CD8-positive, alpha-beta memory T cell (primary cell): Measurements from ENCODE around the gene BNC2. TPM values are rescaled to one million over a fixed set of nuclear protein-coding genes. Genes with fewer than 3 reads are reported as not detected.

Source experiments
- CTCF ChIA-PET: fragments of 350-600 bp; sonication (Branson Sonifier 250); formaldehyde crosslinking; loops from one replicate; lab custom pipeline; 2021; ENCODE audit warnings: antibody characterized with exemption; lab: Charles Lee
- POLR2A ChIA-PET: fragments of 350-600 bp; sonication (Branson Sonifier 250); formaldehyde crosslinking; loops from one replicate; lab custom pipeline; 2021; ENCODE audit warnings: antibody characterized with exemption; lab: Charles Lee
- DNase-seq, 5 donors: peaks; one replicate each; pipeline versions ENCODE4 v3.0.0 to v3.0.0-alpha.2; 2020 to 2022; ENCODE audit warnings: mixed read lengths in 1 of 5
- H3K27ac ChIP-seq: one replicate; pipeline ENCODE4 v1.7.0; 2013; ENCODE audit warnings: low read depth, mild to moderate bottlenecking, low read length, moderate library complexity
- H3K27me3 ChIP-seq: 2 replicates; pipeline ENCODE4 v1.7.0; 2013; ENCODE audit warnings: low read length, mild to moderate bottlenecking; ENCODE audit not compliant: insufficient read depth, poor library complexity, severe bottlenecking
- H3K36me3 ChIP-seq: 2 replicates; pipeline ENCODE4 v1.7.0; 2013; ENCODE audit warnings: mild to moderate bottlenecking, low read length, moderate library complexity; ENCODE audit not compliant: insufficient read depth
- H3K4me1 ChIP-seq: 2 replicates; pipeline ENCODE4 v1.7.0; 2013; ENCODE audit warnings: mild to moderate bottlenecking, low read length, moderate library complexity; ENCODE audit not compliant: insufficient read depth
- H3K4me3 ChIP-seq: 2 replicates; pipeline ENCODE4 v1.7.0; 2013; ENCODE audit warnings: mild to moderate bottlenecking, low read length
- H3K9me3 ChIP-seq: 2 replicates; pipeline ENCODE4 v1.7.0; 2013; ENCODE audit warnings: mild to moderate bottlenecking, low read length
- H3K27ac Mint-ChIP-seq, 8 donors: one replicate each; pipeline ENCODE4 v1.8.0; 2020 to 2021; ENCODE audit warnings: mixed read lengths in 8 of 8, mild to moderate bottlenecking in 6 of 8, inconsistent platforms in 3 of 8, moderate library complexity in 3 of 8
- H3K27me3 Mint-ChIP-seq, 2 donors: one replicate each; pipeline ENCODE4 v1.8.0; 2020 to 2021; ENCODE audit warnings: mixed read lengths in 2 of 2, mild to moderate bottlenecking in 1 of 2, moderate library complexity in 1 of 2
- H3K36me3 Mint-ChIP-seq, 3 donors: one replicate each; pipeline ENCODE4 v1.8.0; 2020 to 2021; ENCODE audit warnings: mixed read lengths in 3 of 3, inconsistent platforms in 1 of 3, mild to moderate bottlenecking in 1 of 3
- H3K4me1 Mint-ChIP-seq, 3 donors: one replicate each; pipeline ENCODE4 v1.8.0; 2020 to 2021; ENCODE audit warnings: mixed read lengths in 3 of 3, inconsistent platforms in 1 of 3, mild to moderate bottlenecking in 1 of 3
- H3K4me3 Mint-ChIP-seq, 7 donors: one replicate each; pipeline ENCODE4 v1.8.0; 2020 to 2021; ENCODE audit warnings: mixed read lengths in 7 of 7, mild to moderate bottlenecking in 6 of 7, moderate library complexity in 4 of 7, inconsistent platforms in 2 of 7
- H3K9me3 Mint-ChIP-seq, 5 donors: one replicate each; pipeline ENCODE4 v1.8.0; 2020 to 2022; ENCODE audit warnings: mixed read lengths in 5 of 5, mild to moderate bottlenecking in 3 of 5, moderate library complexity in 2 of 5, inconsistent platforms in 1 of 5
- polyA plus RNA-seq: library from polyadenylated mRNA; unstranded; fragments of 300-500 nt; fragmentation: Illumina TruSeq; gene quantifications from one replicate; pipeline ENCODE4 v1.2.3, GENCODE V29; 2021
- total RNA-seq, 2 experiments: library from RNA; stranded (reverse); gene quantifications; one replicate each; pipeline ENCODE4 v1.2.3, GENCODE V29; 2021

BNC2 gene
- total and polyA plus RNA-seq, 3 experiments from 2014 or later: 0.18 TPM; not detected in 2

DNA sequence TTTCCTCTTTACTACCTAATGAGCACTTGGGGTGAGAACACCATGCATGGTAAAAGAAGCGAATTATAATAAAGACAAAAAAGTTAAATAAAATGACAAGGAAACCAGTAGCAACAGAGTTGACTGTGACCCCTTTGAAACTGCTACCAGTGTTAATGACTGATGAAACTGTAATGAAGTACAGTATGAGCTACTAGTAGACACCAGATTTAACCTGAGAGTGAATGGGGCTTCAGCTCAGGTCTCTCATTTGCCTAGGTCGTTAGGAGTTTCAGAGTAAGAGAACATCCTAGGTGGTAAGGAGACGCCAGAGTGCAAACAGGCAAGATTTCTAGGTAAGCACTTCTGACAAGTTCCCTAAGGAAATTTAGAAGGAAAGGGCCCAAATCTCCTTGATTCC, 346.4 kb downstream of the BNC2 start:
- Histone ChIP-seq H3K4me3 (no peak overlapping the region), H3K27ac (no peak overlapping the region), H3K27me3 (no peaks in the 10 kb centered on the region), H3K36me3 (no peaks in the 10 kb centered on the region), H3K9me3 (no peaks in the 10 kb centered on the region), H3K4me1 (no peaks in the 10 kb centered on the region)
- H3K4me1 Mint-ChIP-seq: no peaks in the 10 kb centered on the region
- ChIA-PET CTCF (no interaction called here), POLR2A (no interaction called here)
- no peak overlapping the region for H3K27ac Mint-ChIP-seq
- H3K27me3 Mint-ChIP-seq: peaks cover 0 to 2% of the 10 kb centered on the region in 2 donors
- DNase-seq: no peak
- peaks cover 7 to 19% (median 9%) of the 10 kb centered on the region in 5 donors for H3K9me3 Mint-ChIP-seq
- H3K4me3 Mint-ChIP-seq: no peak overlapping the region
- no peaks in the 10 kb centered on the region for H3K36me3 Mint-ChIP-seq

DNA sequence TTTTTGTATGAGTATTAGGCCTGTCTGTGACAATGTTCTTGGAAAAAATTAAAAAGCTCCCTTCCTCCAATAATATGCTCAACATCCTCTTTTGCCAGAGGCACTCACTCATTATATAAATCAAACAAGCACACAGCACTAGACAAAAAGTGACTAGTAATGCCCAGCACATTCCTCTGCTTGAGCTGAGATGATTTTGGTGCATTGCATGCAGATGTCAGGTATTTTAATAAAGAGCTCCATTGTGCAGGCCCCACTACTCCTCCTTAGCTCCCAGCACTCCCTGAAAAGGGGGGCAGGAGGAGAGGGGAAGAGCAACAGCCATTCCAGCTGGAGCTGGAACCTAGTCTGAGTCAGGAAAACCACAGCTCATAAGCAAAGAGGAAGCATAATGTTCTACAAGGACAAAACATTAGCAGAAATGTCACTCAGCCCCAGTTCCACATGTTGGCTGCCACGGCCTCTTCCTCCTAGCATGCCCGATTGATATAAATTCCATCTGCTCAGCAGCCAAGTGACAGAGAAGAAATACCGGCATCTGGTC, 348.5 kb downstream of the BNC2 start:
- CTCF ChIA-PET: no interaction called here

DNA sequence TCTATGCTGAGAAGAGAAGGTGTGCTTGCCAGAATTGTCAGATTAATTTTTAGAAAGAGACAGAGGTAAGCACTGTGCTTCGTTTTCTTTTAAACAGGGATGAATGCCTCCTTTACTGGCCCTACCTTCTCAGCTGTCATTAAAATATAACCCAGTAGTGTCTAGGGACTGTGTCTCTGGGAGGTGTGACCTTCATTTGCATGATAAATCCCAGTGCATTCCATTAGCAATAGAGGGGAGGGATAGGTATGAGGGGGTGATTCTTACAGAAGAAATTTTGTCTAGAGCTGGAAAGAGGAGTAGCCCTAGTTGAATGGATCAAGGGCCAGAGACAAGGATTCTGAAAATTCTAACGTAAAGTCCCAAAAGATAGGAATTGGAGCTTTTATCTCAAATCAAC, 351.5 kb downstream of the BNC2 start:
- no peaks in the 10 kb centered on the region for H3K27me3 ChIP-seq
- POLR2A ChIA-PET: no interaction called here
- H3K36me3 Mint-ChIP-seq: no peaks in the 10 kb centered on the region
- DNase-seq: no peak
- H3K9me3 Mint-ChIP-seq: peaks cover 0 to 15% (median 10%) of the 10 kb centered on the region in 5 donors
- no peak overlapping the region for H3K27ac ChIP-seq
- CTCF ChIA-PET: no interaction called here
- H3K27me3 Mint-ChIP-seq: peaks cover 0 to 2% of the 10 kb centered on the region in 2 donors
- no peak overlapping the region for H3K27ac Mint-ChIP-seq
- H3K9me3 ChIP-seq: no peaks in the 10 kb centered on the region
- no peak overlapping the region for H3K4me3 Mint-ChIP-seq
- no peak overlapping the region for H3K4me3 ChIP-seq
- H3K4me1 ChIP-seq: no peaks in the 10 kb centered on the region
- H3K36me3 ChIP-seq: no peaks in the 10 kb centered on the region
- H3K4me1 Mint-ChIP-seq: no peaks in the 10 kb centered on the region

More for the DNA sequence above, 348.5 kb downstream of the BNC2 start:
- H3K9me3 Mint-ChIP-seq: peaks cover 7 to 19% (median 9%) of the 10 kb centered on the region in 5 donors
- H3K4me3 ChIP-seq: no peak overlapping the region
- POLR2A ChIA-PET: no interaction called here
- no peaks in the 10 kb centered on the region for H3K4me1 Mint-ChIP-seq
- no peaks in the 10 kb centered on the region for H3K9me3 ChIP-seq
- no peaks in the 10 kb centered on the region for H3K4me1 ChIP-seq
- H3K27ac Mint-ChIP-seq: no peak overlapping the region
- H3K27me3 Mint-ChIP-seq: peaks cover 0 to 2% of the 10 kb centered on the region in 2 donors
- no peaks in the 10 kb centered on the region for H3K36me3 Mint-ChIP-seq
- no peak overlapping the region for H3K27ac ChIP-seq
- H3K27me3 ChIP-seq: no peaks in the 10 kb centered on the region
- no peaks in the 10 kb centered on the region for H3K36me3 ChIP-seq
- DNase-seq: no peak
- no peak overlapping the region for H3K4me3 Mint-ChIP-seq

DNA sequence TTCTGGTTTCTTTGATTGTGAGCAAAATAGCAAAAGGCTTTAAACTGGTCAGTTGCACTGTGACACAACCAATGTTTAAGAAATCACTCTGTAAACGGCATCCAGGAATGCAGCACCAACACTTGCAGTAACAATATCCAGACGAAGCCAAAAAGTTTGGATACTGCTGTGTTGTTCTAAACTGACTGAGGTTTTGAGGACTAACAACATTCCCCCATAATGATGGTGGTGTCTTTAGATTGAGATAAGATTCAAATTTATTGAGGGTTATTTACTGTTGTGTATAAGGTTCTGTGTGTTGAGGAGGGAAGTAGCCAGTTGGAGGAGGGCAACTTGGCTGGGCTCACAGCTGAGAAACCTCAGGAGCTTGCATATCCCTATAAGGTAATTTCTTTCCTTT, 353.6 kb downstream of the BNC2 start:
- Histone ChIP-seq H3K4me3 (no peak overlapping the region), H3K4me1 (no peaks in the 10 kb centered on the region), H3K27me3 (no peaks in the 10 kb centered on the region), H3K36me3 (no peaks in the 10 kb centered on the region), H3K27ac (no peak overlapping the region), H3K9me3 (no peaks in the 10 kb centered on the region)
- Mint-ChIP-seq H3K4me3 (no peak overlapping the region), H3K27ac (no peak overlapping the region), H3K27me3 (no peaks in the 10 kb centered on the region), H3K4me1 (no peaks in the 10 kb centered on the region), H3K36me3 (no peaks in the 10 kb centered on the region), H3K9me3 (peaks cover 0 to 11% (median 7%) of the 10 kb centered on the region in 5 donors)
- DNase-seq: no peak
- CTCF ChIA-PET: no interaction called here
- POLR2A ChIA-PET: no interaction called here

- DNase-seq: no peak
- Histone ChIP-seq H3K9me3 (no peaks in the 10 kb centered on the region), H3K4me3 (no peak overlapping the region), H3K27ac (no peak overlapping the region), H3K4me1 (no peaks in the 10 kb centered on the region), H3K36me3 (no peaks in the 10 kb centered on the region), H3K27me3 (no peaks in the 10 kb centered on the region)
- Mint-ChIP-seq H3K36me3 (no peaks in the 10 kb centered on the region), H3K27me3 (no peaks in the 10 kb centered on the region), H3K27ac (no peak overlapping the region), H3K4me3 (no peak overlapping the region), H3K4me1 (no peaks in the 10 kb centered on the region), H3K9me3 (peaks cover 0 to 10% (median 7%) of the 10 kb centered on the region in 5 donors)
- ChIA-PET POLR2A (no interaction called here), CTCF (no interaction called here)
Observed at GRCh38 chr9:16515879-16516301, 354.6 kb downstream of the BNC2 start.

- no peaks in the 10 kb centered on the region for H3K36me3 ChIP-seq
- H3K27ac Mint-ChIP-seq: no peak overlapping the region
- CTCF ChIA-PET: no interaction called here
- H3K9me3 Mint-ChIP-seq: peaks cover 2 to 10% (median 5%) of the 10 kb centered on the region in 5 donors
- H3K27me3 Mint-ChIP-seq: no peaks in the 10 kb centered on the region
- no peaks in the 10 kb centered on the region for H3K4me1 ChIP-seq
- POLR2A ChIA-PET: no interaction called here
- H3K27ac ChIP-seq: no peak overlapping the region
- no peak overlapping the region for H3K4me3 ChIP-seq
- no peaks in the 10 kb centered on the region for H3K36me3 Mint-ChIP-seq
- DNase-seq: no peak
- no peaks in the 10 kb centered on the region for H3K9me3 ChIP-seq
- H3K4me3 Mint-ChIP-seq: no peak overlapping the region
- H3K27me3 ChIP-seq: no peaks in the 10 kb centered on the region
- H3K4me1 Mint-ChIP-seq: no peaks in the 10 kb centered on the region
Observed at GRCh38 chr9:16515207-16515606, 355.3 kb downstream of the BNC2 start.

DNA sequence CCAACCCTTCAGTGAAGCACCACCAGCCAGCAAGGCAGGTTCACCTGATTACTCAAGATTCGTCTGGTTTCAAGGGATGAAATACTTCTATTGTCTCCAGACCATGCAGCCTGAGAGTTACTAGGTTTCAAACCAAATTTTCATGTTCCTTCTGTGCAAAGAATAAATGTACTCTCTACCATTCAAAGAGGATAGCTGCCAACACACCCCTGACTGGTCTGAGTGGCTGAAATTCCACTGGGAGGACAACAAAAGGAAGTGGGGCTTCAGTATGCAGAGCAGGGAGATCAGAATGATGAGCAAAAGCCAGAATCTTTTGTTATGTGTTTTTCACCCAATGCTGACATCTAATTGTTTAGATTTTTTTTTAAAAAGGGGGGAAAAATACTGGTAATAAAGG, 356.3 kb downstream of the BNC2 start:
- H3K4me1 Mint-ChIP-seq: no peaks in the 10 kb centered on the region
- no peaks in the 10 kb centered on the region for H3K27me3 ChIP-seq

DNA sequence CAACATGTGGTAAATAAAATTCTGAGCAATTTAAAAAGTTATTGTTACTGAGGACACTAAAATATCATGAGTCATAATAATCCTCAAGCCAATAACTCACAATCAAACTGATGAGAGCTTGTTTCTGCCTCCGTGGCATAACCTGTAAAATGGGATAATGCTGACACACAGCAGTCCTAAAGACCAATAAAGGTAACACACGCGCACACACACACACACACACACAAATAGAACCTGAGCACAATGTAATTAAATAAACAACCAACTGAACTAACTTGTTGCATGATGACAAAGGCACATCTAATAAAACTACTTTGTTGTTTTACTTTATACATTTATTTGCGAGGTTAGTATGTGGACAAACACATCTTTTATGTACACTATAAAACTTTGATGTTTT, 358.2 kb downstream of the BNC2 start:
- no peaks in the 10 kb centered on the region for H3K27me3 Mint-ChIP-seq
- Histone ChIP-seq H3K9me3 (no peaks in the 10 kb centered on the region), H3K36me3 (no peaks in the 10 kb centered on the region), H3K27me3 (no peaks in the 10 kb centered on the region), H3K4me1 (no peaks in the 10 kb centered on the region), H3K27ac (no peak overlapping the region), H3K4me3 (no peak overlapping the region)
- H3K4me3 Mint-ChIP-seq: no peak overlapping the region
- ChIA-PET CTCF (no interaction called here), POLR2A (no interaction called here)
- DNase-seq: no peak
- no peak overlapping the region for H3K27ac Mint-ChIP-seq
- H3K4me1 Mint-ChIP-seq: no peaks in the 10 kb centered on the region
- H3K36me3 Mint-ChIP-seq: no peaks in the 10 kb centered on the region
- peaks cover 0 to 17% (median 5%) of the 10 kb centered on the region in 5 donors for H3K9me3 Mint-ChIP-seq

More for the DNA sequence above, 356.3 kb downstream of the BNC2 start:
- H3K4me3 Mint-ChIP-seq: no peak overlapping the region
- DNase-seq: no peak
- no peaks in the 10 kb centered on the region for H3K36me3 Mint-ChIP-seq
- Histone ChIP-seq H3K4me3 (no peak overlapping the region), H3K9me3 (no peaks in the 10 kb centered on the region), H3K27ac (no peak overlapping the region), H3K36me3 (no peaks in the 10 kb centered on the region), H3K4me1 (no peaks in the 10 kb centered on the region)
- no peaks in the 10 kb centered on the region for H3K27me3 Mint-ChIP-seq
- POLR2A ChIA-PET: no interaction called here
- H3K27ac Mint-ChIP-seq: no peak overlapping the region
- CTCF ChIA-PET: no interaction called here
- peaks cover 0 to 9% (median 2%) of the 10 kb centered on the region in 5 donors for H3K9me3 Mint-ChIP-seq
